GM23338 (cell line): ENCODE data around the gene OR1J2. TPM values are rescaled to one million over a fixed set of nuclear protein-coding genes. Genes with fewer than 3 reads are reported as not detected.
"Not testable (repeated sequence)": the region's sequence is repeated elsewhere in the genome, so short reads cannot be mapped to it uniquely, and the experiment has no call there.

ENCODE experiments used
- ATAC-seq: fragments of 200-7000 bp; cut with Tn5 transposase; 3 replicates; pipeline ENCODE4 v1.9.1; 2020
- DNase-seq: peaks from one replicate; pipeline ENCODE4 v3.0.0-alpha.2; 2015; ENCODE audit warnings: low spot score
- H2AFZ ChIP-seq: fragments of 200-600 bp; sonication (generic); 2 replicates; pipeline ENCODE4 v1.8.0; 2016; ENCODE audit warnings: antibody characterized with exemption, mild to moderate bottlenecking, moderate library complexity
- H3F3A ChIP-seq: fragments of 200-600 bp; sonication (generic); replicated peaks from 2 replicates; pipeline ENCODE4 v1.8.0; 2017; ENCODE audit warnings: antibody characterized with exemption, mixed run types, low read depth
- H3K27ac ChIP-seq: fragments of 200-600 bp; sonication (generic); 2 replicates; pipeline ENCODE4 v1.6.1; 2016; ENCODE audit warnings: low read depth
- H3K27me3 ChIP-seq: fragments of 200-600 bp; sonication (generic); 2 replicates; pipeline ENCODE4 v1.8.0; 2016; ENCODE audit warnings: mild to moderate bottlenecking, mixed run types, moderate library complexity; ENCODE audit not compliant: insufficient read depth
- H3K36me3 ChIP-seq: fragments of 200-600 bp; sonication (generic); 2 replicates; pipeline ENCODE4 v1.8.0; 2016; ENCODE audit warnings: mild to moderate bottlenecking; ENCODE audit not compliant: insufficient read depth
- H3K4me1 ChIP-seq: fragments of 200-600 bp; sonication (generic); 2 replicates; pipeline ENCODE4 v1.8.0; 2016; ENCODE audit warnings: mild to moderate bottlenecking, moderate library complexity; ENCODE audit not compliant: insufficient read depth
- H3K4me2 ChIP-seq: fragments of 200-600 bp; sonication (generic); 2 replicates; pipeline ENCODE4 v1.7.1; 2017; ENCODE audit warnings: mixed run types
- H3K4me3 ChIP-seq: fragments of 200-600 bp; sonication (generic); 2 replicates; pipeline ENCODE4 v1.6.1; 2016; ENCODE audit warnings: mixed run types
- H3K79me2 ChIP-seq: fragments of 200-600 bp; sonication (generic); replicated peaks from 2 replicates; pipeline ENCODE4 v1.8.0; 2017; ENCODE audit warnings: mild to moderate bottlenecking; ENCODE audit not compliant: insufficient read depth
- H3K9me2 ChIP-seq: fragments of 200-600 bp; sonication (generic); 2 replicates; pipeline ENCODE4 v1.8.0; 2017; ENCODE audit not compliant: insufficient read depth
- H4K20me1 ChIP-seq: fragments of 200-600 bp; sonication (generic); replicated peaks from 2 replicates; pipeline ENCODE4 v1.8.0; 2017; ENCODE audit warnings: mild to moderate bottlenecking; ENCODE audit not compliant: insufficient read depth
- H3K27ac Mint-ChIP-seq: 2 replicates; pipeline ENCODE4 v1.8.0; 2020; ENCODE audit warnings: inconsistent platforms, mild to moderate bottlenecking, moderate library complexity, mixed read lengths
- H3K27me3 Mint-ChIP-seq: 3 replicates; pipeline ENCODE4 v1.8.0; 2022; ENCODE audit warnings: low read depth, mild to moderate bottlenecking, moderate library complexity, mixed read lengths, inconsistent platforms; ENCODE audit not compliant: insufficient read depth, poor library complexity
- H3K36me3 Mint-ChIP-seq: 3 replicates; pipeline ENCODE4 v1.8.0; 2021; ENCODE audit warnings: low read depth, mild to moderate bottlenecking, inconsistent platforms, moderate library complexity, mixed read lengths
- H3K4me1 Mint-ChIP-seq: 3 replicates; pipeline ENCODE4 v1.8.0; 2020; ENCODE audit warnings: mild to moderate bottlenecking, inconsistent platforms, mixed read lengths
- H3K4me3 Mint-ChIP-seq: 3 replicates; pipeline ENCODE4 v1.8.0; 2021; ENCODE audit warnings: moderate library complexity, mild to moderate bottlenecking, inconsistent platforms, mixed read lengths
- H3K9me3 Mint-ChIP-seq: 3 replicates; pipeline ENCODE4 v1.8.0; 2020; ENCODE audit warnings: moderate library complexity, mild to moderate bottlenecking, inconsistent platforms, mixed read lengths
- CTCF ChIP-seq, 2 experiments: fragments of 200-600 bp in 1 of 2; sonication (generic) in 1 of 2; conservative IDR thresholded peaks; 2 replicates each; pipeline versions ENCODE4 v1.5.1 to v1.6.1; 2016 to 2017; ENCODE audit warnings: antibody characterized with exemption in 2 of 2, low read depth in 2 of 2, mild to moderate bottlenecking in 2 of 2, moderate library complexity in 1 of 2
- ETS1 ChIP-seq: IDR thresholded peaks from 2 replicates; pipeline ENCODE4 v1.6.1; 2016; ENCODE audit warnings: antibody characterized with exemption
- EZH2 ChIP-seq: fragments of 200-600 bp; sonication (generic); IDR thresholded peaks from one replicate; pipeline ENCODE4 v1.8.0; 2017; ENCODE audit warnings: antibody characterized with exemption, mild to moderate bottlenecking, low read depth; ENCODE audit not compliant: unreplicated experiment
- EZH2phosphoT487 ChIP-seq: fragments of 200-600 bp; sonication (generic); IDR thresholded peaks from one replicate; pipeline ENCODE4 v1.8.1; 2018; ENCODE audit warnings: antibody characterized with exemption; ENCODE audit not compliant: unreplicated experiment
- POLR2AphosphoS5 ChIP-seq: IDR thresholded peaks from 2 replicates; pipeline ENCODE4 v1.6.1; 2016; ENCODE audit warnings: antibody characterized with exemption, low read depth
- STAT1 ChIP-seq: IDR thresholded peaks from one replicate; pipeline ENCODE4 v1.6.1; 2016; ENCODE audit warnings: antibody characterized with exemption; ENCODE audit not compliant: unreplicated experiment
- ZNF331 ChIP-seq: fragments of 250-450 bp; sonication (Bioruptor Pico); IDR thresholded peaks from 2 replicates; pipeline ENCODE4 v1.5.0; 2020; ENCODE audit warnings: low read depth, mild to moderate bottlenecking, moderate library complexity
- ZNF462 ChIP-seq: fragments of 250-450 bp; sonication (Bioruptor Pico); IDR thresholded peaks from 2 replicates; pipeline ENCODE4 v1.5.0; 2020; ENCODE audit warnings: mild to moderate bottlenecking, moderate library complexity
- polyA plus RNA-seq: library from polyadenylated mRNA; unstranded; fragments of >200 nt; fragmentation: Nextera tagmentation; extraction: Ambion mirVana; gene quantifications from 2 replicates; pipeline ENCODE4 v1.2.1, GENCODE V29; 2016
- total RNA-seq: library from RNA; depleted of rRNA; stranded (reverse); fragments of >200 nt; shearing (Covaris generic); gene quantifications from 2 replicates; pipeline ENCODE4 v1.2.3, GENCODE V29; 2014

OR1J2 gene
- total and polyA plus RNA-seq, 2 experiments from 2014 or later, result not detected

- peaks cover 35% of the 10 kb centered on the region for H3K36me3 Mint-ChIP-seq
- H3K9me3 Mint-ChIP-seq, result peaks cover 97% of the 10 kb centered on the region
- H3K4me1 ChIP-seq, result not testable (repeated sequence)
Observed at GRCh38 chr9:122531157-122531556, 20.6 kb downstream of the OR1J2 start.

DNA sequence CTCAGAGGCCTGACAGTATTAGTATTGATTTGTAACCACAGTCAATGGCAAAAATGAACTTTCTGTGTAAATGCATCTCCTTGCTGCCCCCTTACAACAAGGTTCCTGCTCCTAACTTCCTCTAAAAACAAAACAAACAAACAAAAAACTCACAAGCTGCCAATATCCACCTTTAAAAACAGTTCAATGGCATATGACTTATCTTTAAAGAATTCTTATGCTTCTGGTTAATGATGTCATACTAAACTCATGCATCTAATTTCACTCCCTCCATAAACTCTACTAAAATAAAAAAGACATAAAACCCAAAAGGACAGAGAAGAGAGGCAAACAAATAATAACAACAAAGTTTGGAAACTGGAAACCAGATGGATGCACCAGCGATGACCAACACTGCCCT lies 25.5 kb downstream of the OR1J2 start:
- H3K4me1 Mint-ChIP-seq, result no peaks in the 10 kb centered on the region
- H3K9me2 ChIP-seq, result no peaks in the 10 kb centered on the region
- H3K36me3 ChIP-seq, result no peaks in the 10 kb centered on the region
- peaks cover 24% of the 10 kb centered on the region for H3K36me3 Mint-ChIP-seq
- peaks cover 12% of the 10 kb centered on the region for H3K27me3 Mint-ChIP-seq
- H2AFZ ChIP-seq, result no peak overlapping the region
- H3K9me3 Mint-ChIP-seq, result peaks cover 89% of the 10 kb centered on the region
- H3K79me2 ChIP-seq, result no peaks in the 10 kb centered on the region
- no peak overlapping the region for H3K27ac Mint-ChIP-seq
- no peaks in the 10 kb centered on the region for H4K20me1 ChIP-seq
- DNase-seq, result no peak
- H3K4me2 ChIP-seq, result no peak overlapping the region
- H3K27ac ChIP-seq, result no peak overlapping the region
- no peak overlapping the region for H3K4me3 Mint-ChIP-seq
- H3F3A ChIP-seq, result no peaks in the 10 kb centered on the region
- no peaks in the 10 kb centered on the region for H3K27me3 ChIP-seq
- TF ChIP-seq CTCF (conservative IDR thresholded peaks at IDR 0.05; ENCODE audit: low read depth in 2 of 2) (no peak), POLR2AphosphoS5 (no peak), ZNF462 (CRISPR knock-in tag) (no peak), STAT1 (no peak), EZH2phosphoT487 (no peak), ETS1 (no peak), ZNF331 (CRISPR knock-in tag) (no peak), EZH2 (no peak)
- H3K4me3 ChIP-seq, result no peak overlapping the region
- H3K4me1 ChIP-seq, result no peaks in the 10 kb centered on the region
- ATAC-seq, result no peak

More at GRCh38 chr9:122531157-122531556, 20.6 kb downstream of the OR1J2 start:
- H3F3A ChIP-seq, H4K20me1 ChIP-seq, H3K27me3 ChIP-seq, H3K4me1 Mint-ChIP-seq, ATAC-seq, H3K27ac ChIP-seq, H3K4me3 ChIP-seq, H3K79me2 ChIP-seq, H3K4me3 Mint-ChIP-seq, H2AFZ ChIP-seq, H3K36me3 ChIP-seq, H3K27ac Mint-ChIP-seq, H3K9me2 ChIP-seq, DNase-seq, H3K4me2 ChIP-seq: not testable (repeated sequence)
- peaks cover 12% of the 10 kb centered on the region for H3K27me3 Mint-ChIP-seq

GRCh38 chr9:122537066-122537465 lies 26.5 kb downstream of the OR1J2 start:
- ATAC-seq, H3K4me2 ChIP-seq, H3K36me3 ChIP-seq, DNase-seq, H3K4me3 ChIP-seq, H3K27ac ChIP-seq, H3K9me2 ChIP-seq, H3K27me3 ChIP-seq, H3K4me1 ChIP-seq, H2AFZ ChIP-seq, H3K79me2 ChIP-seq, H3K4me1 Mint-ChIP-seq, H3F3A ChIP-seq, H3K4me3 Mint-ChIP-seq, H3K27ac Mint-ChIP-seq, H4K20me1 ChIP-seq: not testable (repeated sequence)
- Mint-ChIP-seq H3K36me3 (peaks cover 22% of the 10 kb centered on the region), H3K9me3 (peaks cover 88% of the 10 kb centered on the region), H3K27me3 (peaks cover 11% of the 10 kb centered on the region)
